ENCODE results near the gene TMX3. TPM values are rescaled to one million over a fixed set of nuclear protein-coding genes. Genes with fewer than 3 reads are reported as not detected.

Gene TMX3
- total RNA-seq, 4 donors from 2014 or later, result 19.1 to 44.0 (median 25.3) TPM

- Histone ChIP-seq H3K27me3 (no peaks in the 10 kb centered on the region), H3K36me3 (no peaks in the 10 kb centered on the region), H3K27ac (no peak overlapping the region), H3K4me1 (peaks cover 4% of the 10 kb centered on the region), H3K4me3 (no peak overlapping the region), H3K9me3 (no peaks in the 10 kb centered on the region)
- TF ChIP-seq CTCF (IDR thresholded peaks at IDR 0.05) (no peak), POLR2A (IDR thresholded peaks at IDR 0.05) (no peak), EP300 (IDR thresholded peaks at IDR 0.05) (no peak), POLR2AphosphoS5 (IDR thresholded peaks at IDR 0.05) (no peak)
- no peak for DNase-seq (ENCODE audit: low spot score in 2 of 2)
- 34% methylated on average over 5 of the region's 5 CpGs for WGBS
Measured at GRCh38 chr18:68734308-68734707, 19.4 kb upstream of the TMX3 start.

- Histone ChIP-seq H3K27me3 (no peaks in the 10 kb centered on the region), H3K27ac (no peak overlapping the region), H3K9me3 (no peaks in the 10 kb centered on the region), H3K4me3 (no peak overlapping the region), H3K4me1 (peaks cover 4% of the 10 kb centered on the region), H3K36me3 (no peaks in the 10 kb centered on the region)
- whole genome bisulfite sequencing, result 37% methylated on average over 6 of the region's 6 CpGs
- DNase-seq (ENCODE audit: low spot score in 2 of 2), result no peak
- TF ChIP-seq EP300 (IDR thresholded peaks at IDR 0.05) (no peak), CTCF (IDR thresholded peaks at IDR 0.05) (no peak), POLR2AphosphoS5 (IDR thresholded peaks at IDR 0.05) (no peak), POLR2A (IDR thresholded peaks at IDR 0.05) (no peak)
Measured at GRCh38 chr18:68733707-68734106, 18.8 kb upstream of the TMX3 start.

GRCh38 chr18:68728081-68728700 lies 13.3 kb upstream of the TMX3 start:
- WGBS, result 90% methylated on average over 2 of the region's 2 CpGs
- Histone ChIP-seq H3K27me3 (no peaks in the 10 kb centered on the region), H3K4me1 (no peaks in the 10 kb centered on the region), H3K9me3 (no peaks in the 10 kb centered on the region), H3K36me3 (no peaks in the 10 kb centered on the region), H3K4me3 (no peak overlapping the region), H3K27ac (no peak overlapping the region)
- no peak for DNase-seq (ENCODE audit: low spot score in 2 of 2)
- no peak for TF ChIP-seq POLR2A (IDR thresholded peaks at IDR 0.05)
- TF ChIP-seq POLR2AphosphoS5 (IDR thresholded peaks at IDR 0.05), result no peak
- TF ChIP-seq EP300 (IDR thresholded peaks at IDR 0.05), result no peak
- no peak for TF ChIP-seq CTCF (IDR thresholded peaks at IDR 0.05)

GRCh38 chr18:68727506-68727905 lies 12.6 kb upstream of the TMX3 start:
- H3K36me3 ChIP-seq, result no peaks in the 10 kb centered on the region
- H3K27me3 ChIP-seq, result no peaks in the 10 kb centered on the region
- H3K4me3 ChIP-seq, result no peak overlapping the region
- H3K9me3 ChIP-seq, result no peaks in the 10 kb centered on the region
- H3K4me1 ChIP-seq, result no peaks in the 10 kb centered on the region
- no peak for DNase-seq (ENCODE audit: low spot score in 2 of 2)
- no peak for TF ChIP-seq CTCF (IDR thresholded peaks at IDR 0.05)
- TF ChIP-seq POLR2A (IDR thresholded peaks at IDR 0.05), result no peak
- no peak for TF ChIP-seq EP300 (IDR thresholded peaks at IDR 0.05)
- TF ChIP-seq POLR2AphosphoS5 (IDR thresholded peaks at IDR 0.05), result no peak
- H3K27ac ChIP-seq, result no peak overlapping the region

GRCh38 chr18:68725346-68725745 lies 10.4 kb upstream of the TMX3 start:
- peaks cover 9% of the 10 kb centered on the region for H3K4me1 ChIP-seq
- no peaks in the 10 kb centered on the region for H3K27me3 ChIP-seq
- no peak overlapping the region for H3K27ac ChIP-seq
- no peak overlapping the region for H3K4me3 ChIP-seq
- H3K9me3 ChIP-seq, result no peaks in the 10 kb centered on the region
- no peaks in the 10 kb centered on the region for H3K36me3 ChIP-seq
- TF ChIP-seq CTCF (IDR thresholded peaks at IDR 0.05), result no peak
- TF ChIP-seq EP300 (IDR thresholded peaks at IDR 0.05), result no peak
- TF ChIP-seq POLR2A (IDR thresholded peaks at IDR 0.05), result no peak
- TF ChIP-seq POLR2AphosphoS5 (IDR thresholded peaks at IDR 0.05), result no peak
- 63% methylated on average over 2 of the region's 2 CpGs for WGBS
- no peak for DNase-seq (ENCODE audit: low spot score in 2 of 2)
